OCI-LY7 (cell line): Measurements from ENCODE around the gene TTC7B.

ENCODE experiments used
- EZH2phosphoT487 ChIP-seq: fragments of 200-600 bp; sonication (generic); IDR thresholded peaks from 2 replicates; pipeline ENCODE4 v1.6.1; 2018; ENCODE audit warnings: low read depth, borderline replicate concordance, mild to moderate bottlenecking, mixed run types, antibody characterized with exemption, low read length, moderate library complexity, mixed read lengths
- TF ChIP-seq, protein P1 (sequence below): fragments of 200-600 bp; sonication (generic); conservative IDR thresholded peaks from 2 replicates; pipeline ENCODE4 v1.5.1; 2014; ENCODE audit warnings: mild to moderate bottlenecking, antibody characterized with exemption, low read length, moderate library complexity, mixed read lengths

GRCh38 chr14:90659156-90659555 lies 157.1 kb downstream of the TTC7B start:
- TF ChIP-seq, protein P1, sequence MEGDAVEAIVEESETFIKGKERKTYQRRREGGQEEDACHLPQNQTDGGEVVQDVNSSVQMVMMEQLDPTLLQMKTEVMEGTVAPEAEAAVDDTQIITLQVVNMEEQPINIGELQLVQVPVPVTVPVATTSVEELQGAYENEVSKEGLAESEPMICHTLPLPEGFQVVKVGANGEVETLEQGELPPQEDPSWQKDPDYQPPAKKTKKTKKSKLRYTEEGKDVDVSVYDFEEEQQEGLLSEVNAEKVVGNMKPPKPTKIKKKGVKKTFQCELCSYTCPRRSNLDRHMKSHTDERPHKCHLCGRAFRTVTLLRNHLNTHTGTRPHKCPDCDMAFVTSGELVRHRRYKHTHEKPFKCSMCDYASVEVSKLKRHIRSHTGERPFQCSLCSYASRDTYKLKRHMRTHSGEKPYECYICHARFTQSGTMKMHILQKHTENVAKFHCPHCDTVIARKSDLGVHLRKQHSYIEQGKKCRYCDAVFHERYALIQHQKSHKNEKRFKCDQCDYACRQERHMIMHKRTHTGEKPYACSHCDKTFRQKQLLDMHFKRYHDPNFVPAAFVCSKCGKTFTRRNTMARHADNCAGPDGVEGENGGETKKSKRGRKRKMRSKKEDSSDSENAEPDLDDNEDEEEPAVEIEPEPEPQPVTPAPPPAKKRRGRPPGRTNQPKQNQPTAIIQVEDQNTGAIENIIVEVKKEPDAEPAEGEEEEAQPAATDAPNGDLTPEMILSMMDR = no peak
- no peak for TF ChIP-seq EZH2phosphoT487
